H1 (cell line): ENCODE results near the gene TMEM223. TPM values are rescaled to one million over a fixed set of nuclear protein-coding genes. Genes with fewer than 3 reads are reported as not detected.

Experiments used
- CHD7 ChIP-seq: fragments of 300-600 bp; sonication (generic); IDR thresholded peaks from 2 replicates; pipeline ENCODE4 v1.7.1; 2012; ENCODE audit warnings: low read length, moderate library complexity, mild to moderate bottlenecking, inconsistent platforms; ENCODE audit not compliant: insufficient replicate concordance
- CTCF ChIP-seq, 3 experiments: IDR thresholded peaks; 1 replicate in 2 of 3; 2 replicates in 1 of 3; pipeline versions ENCODE4 v1.5.1 to v1.6.1; 2011; ENCODE audit warnings: low read length in 3 of 3, mild to moderate bottlenecking in 3 of 3, inconsistent platforms in 2 of 3, low read depth in 1 of 3, moderate library complexity in 1 of 3; ENCODE audit not compliant: insufficient read depth in 1 of 3; ENCODE audit errors: control extremely low read depth in 1 of 3
- GTF2F1 ChIP-seq: IDR thresholded peaks from 2 replicates; pipeline ENCODE4 v1.6.1; 2012; ENCODE audit warnings: low read depth, low read length, improper control_type of control experiment, borderline replicate concordance
- SP2 ChIP-seq: IDR thresholded peaks from 2 replicates; pipeline ENCODE4 v1.6.1; 2012; ENCODE audit warnings: mild to moderate bottlenecking, low read length, inconsistent platforms
- polyA plus RNA-seq, 7 experiments: library from polyadenylated mRNA; depleted of rRNA in 3 of 7; stranded (reverse) in 5 of 7; unstranded in 2 of 7; fragments of >200 nt in 5 of 7; fragments of 200-250 nt in 2 of 7; gene quantifications; 1 replicate in 5 of 7; 2 replicates in 1 of 7; 4 replicates in 1 of 7; pipeline versions ENCODE4 v1.2.1 to v1.2.3, GENCODE V29; 2011 to 2013; ENCODE audit warnings: missing spikeins in 2 of 7, mixed read lengths in 2 of 7
- total RNA-seq: library from RNA; stranded (reverse); fragmentation: NEBNext Ultra II Directional; extraction: Animal tissue kit (Norgen Biotek cat#: 25700); gene quantifications from 2 replicates; pipeline ENCODE4 v1.2.1, GENCODE V29; 2021

Gene TMEM223
- total and polyA plus RNA-seq, 2 of the 8 experiments (the other 6 are each of a cell fraction or from before 2014, with no cell fraction given), result 22.9 to 64.1 TPM

GRCh38 chr11:62817129-62817528 is 25.3 kb upstream of the TMEM223 start (continued):
- TF ChIP-seq CHD7 (no peak), GTF2F1 (no peak), CTCF (IDR thresholded peaks at IDR 0.05; ENCODE audit: control extremely low read depth in 1 of 3, insufficient read depth in 1 of 3, low read depth in 1 of 3, low read length in 3 of 3) (no peak), SP2 (no peak)
- TF ChIP-seq, all 59 proteins: peak for 0
